Stomach (tissue), 9 donors: ENCODE results near the gene TOMM34. TPM values are rescaled to one million over a fixed set of nuclear protein-coding genes. Genes with fewer than 3 reads are reported as not detected.

ENCODE experiments used
- DNase-seq, 2 donors: peaks; one replicate each; pipeline versions ENCODE4 v3.0.0 to v3.0.0-alpha.2; 2013 to 2019
- H3K27ac ChIP-seq, 5 donors: fragments of 200-600 bp in 4 of 5; sonication (generic) in 4 of 5; one replicate each; pipeline ENCODE4 v1.5.1; 2013 to 2019; ENCODE audit warnings: mild to moderate bottlenecking in 1 of 5, moderate library complexity in 1 of 5
- H3K27me3 ChIP-seq, 3 donors: fragments of 200-600 bp; sonication (generic); one replicate each; pipeline ENCODE4 v1.5.1; 2017 to 2019; ENCODE audit warnings: mixed run types in 1 of 3
- H3K36me3 ChIP-seq, 4 donors: fragments of 200-600 bp; sonication (generic); 1 replicate in 3 of 4; 2 replicates in 1 of 4; pipeline ENCODE4 v1.5.1; 2016 to 2019
- H3K4me1 ChIP-seq, 4 donors: fragments of 200-600 bp; sonication (generic); one replicate each; pipeline ENCODE4 v1.5.1; 2016 to 2019
- H3K4me3 ChIP-seq, 4 donors: fragments of 200-600 bp; sonication (generic) in 3 of 4; one replicate each; pipeline ENCODE4 v1.5.1; 2016 to 2019; ENCODE audit warnings: mild to moderate bottlenecking in 1 of 4
- H3K9me3 ChIP-seq, 4 donors: fragments of 200-600 bp; sonication (generic); one replicate each; pipeline ENCODE4 v1.5.1; 2016 to 2019
- CTCF ChIP-seq, 7 experiments: fragments of 450-650 bp in 4 of 7; fragments of 200-600 bp in 3 of 7; sonication (generic) in 3 of 7; IDR thresholded peaks; one replicate each; pipeline ENCODE4 v1.5.1; 2016 to 2019; ENCODE audit warnings: antibody characterized with exemption in 7 of 7, control low read depth in 2 of 7, mild to moderate bottlenecking in 1 of 7
- EP300 ChIP-seq: sonication (generic); formaldehyde crosslinking; IDR thresholded peaks from one replicate; pipeline ENCODE4 v1.6.1; 2017; ENCODE audit warnings: antibody characterized with exemption
- POLR2A ChIP-seq, 4 donors: fragments of 450-650 bp; IDR thresholded peaks; one replicate each; pipeline ENCODE4 v1.6.1; 2016; ENCODE audit warnings: antibody characterized with exemption in 4 of 4, control low read depth in 2 of 4, mild to moderate bottlenecking in 1 of 4, moderate library complexity in 1 of 4
- POLR2AphosphoS5 ChIP-seq, 3 donors: sonication (generic); formaldehyde crosslinking; IDR thresholded peaks; one replicate each; pipeline ENCODE4 v1.6.1; 2016; ENCODE audit warnings: antibody characterized with exemption in 3 of 3
- WGBS, 5 donors: extraction: QIAGEN DNeasy Blood & Tissue Kit in 3 of 5; methylation state at CpG; one replicate each; pipeline versions ENCODE4 v1.1.5 to v1.1.7; 2013 to 2018; 5-methylcytosine and 5-hydroxymethylcytosine counted together
- intact Hi-C: fragments of 100-400 bp; cut with DNase I; formaldehyde crosslinking; loops from one replicate; pipeline ENCODE4 v1.15.1; 2023; ENCODE audit warnings: low total_unique reads
- polyA plus RNA-seq, 3 donors: library from polyadenylated mRNA; stranded (reverse); fragments of 200-250 nt; gene quantifications; one replicate each; pipeline ENCODE4 v1.2.3, GENCODE V29; 2013
- total RNA-seq, 5 donors: library from RNA; depleted of rRNA; stranded (reverse); fragments of >200 nt; gene quantifications; one replicate each; pipeline versions ENCODE4 v1.1.0 to v1.2.3, GENCODE V29; 2014 to 2016
- donor health status: healthy with polysubstance abuse.
- donor health status: Bipolar disorder and iron deficiency.
- donor health status: healthy.

The TOMM34 gene
- total and polyA plus RNA-seq, 8 donors: 1.7 to 15.7 (median 9.7) TPM

- intact Hi-C loops: no loop called here
Observed at GRCh38 chr20:44909872-44910689, 50.1 kb downstream of the TOMM34 start, which contains the start of gene PABPC1L. Gene PABPC1L, plus strand, starts transcription at chr20:44910060. Its CDS starts 84 bp downstream, at chr20:44910144.

GRCh38 chr20:44908987-44909871 lies 51.0 kb downstream of the TOMM34 start:
- peaks cover 29 to 59% (median 56%) of the 10 kb centered on the region in 4 donors for H3K36me3 ChIP-seq
- H3K4me3 ChIP-seq: peak overlapping the region; percentile 59 to 84 (median 68)
- DNase-seq: no peak
- H3K27me3 ChIP-seq: no peaks in the 10 kb centered on the region
- H3K4me1 ChIP-seq: peaks cover 5 to 30% (median 23%) of the 10 kb centered on the region in 4 donors
- 25 to 30% (median 28%) methylated on average over 14 of the region's 14 CpGs for WGBS, 5 donors
- H3K9me3 ChIP-seq: no peaks in the 10 kb centered on the region
- H3K27ac ChIP-seq: peak overlapping the region in 3 of 5 donors; percentile 7 to 74 (median 38)
- TF ChIP-seq EP300 (no peak), POLR2AphosphoS5 (IDR thresholded peaks at IDR 0.05) (no peak), CTCF (IDR thresholded peaks at IDR 0.05) (no peak), POLR2A (IDR thresholded peaks at IDR 0.05) (no peak)
- intact Hi-C loops: no loop called here

More at GRCh38 chr20:44909872-44910689, 50.1 kb downstream of the TOMM34 start, which contains the start of gene PABPC1L:
- peak within 1 kb of the TSS; percentile 59 to 84 (median 68) for H3K4me3 ChIP-seq
- 1 to 2% (median 1%) methylated on average over 48 to 61 of the region's 61 CpGs for WGBS, 5 donors
- peak within 1 kb of the TSS in 4 of 5 donors; percentile 3 to 74 (median 22) for H3K27ac ChIP-seq
- H3K36me3 ChIP-seq: peaks cover 21 to 54% (median 48%) of the 10 kb centered on the region in 4 donors
- TF ChIP-seq CTCF (IDR thresholded peaks at IDR 0.05) (no peak), POLR2AphosphoS5 (IDR thresholded peaks at IDR 0.05) (peak in 1 of 3 donors; percentile 51), EP300 (no peak)
- no peaks in the 10 kb centered on the region for H3K9me3 ChIP-seq
- peak; percentile 76 to 91 for DNase-seq
- H3K4me1 ChIP-seq: peaks cover 5 to 30% (median 23%) of the 10 kb centered on the region in 4 donors
- H3K27me3 ChIP-seq: no peaks in the 10 kb centered on the region

GRCh38 chr20:44904377-44904776 lies 55.8 kb downstream of the TOMM34 start:
- Histone ChIP-seq H3K36me3 (peaks cover 45 to 86% (median 79%) of the 10 kb centered on the region in 4 donors), H3K27me3 (no peaks in the 10 kb centered on the region), H3K4me1 (peaks cover 3 to 32% (median 14%) of the 10 kb centered on the region in 4 donors), H3K4me3 (no peak overlapping the region), H3K27ac (no peak overlapping the region), H3K9me3 (no peaks in the 10 kb centered on the region)
- TF ChIP-seq POLR2AphosphoS5 (IDR thresholded peaks at IDR 0.05) (no peak), CTCF (IDR thresholded peaks at IDR 0.05) (no peak), POLR2A (IDR thresholded peaks at IDR 0.05) (no peak), EP300 (no peak)
- 47 to 64% (median 52%) methylated on average over 5 of the region's 5 CpGs for WGBS, 5 donors
- intact Hi-C loops: no loop called here
- no peak for DNase-seq

GRCh38 chr20:44901974-44902373 lies 58.2 kb downstream of the TOMM34 start:
- no peak for DNase-seq
- WGBS, 5 donors: 76 to 91% (median 85%) methylated on average over 2 of the region's 2 CpGs
- H3K36me3 ChIP-seq: peaks cover 37 to 68% (median 60%) of the 10 kb centered on the region in 4 donors
- H3K27me3 ChIP-seq: no peaks in the 10 kb centered on the region
- TF ChIP-seq POLR2A (IDR thresholded peaks at IDR 0.05) (no peak), CTCF (IDR thresholded peaks at IDR 0.05) (no peak), EP300 (no peak), POLR2AphosphoS5 (IDR thresholded peaks at IDR 0.05) (no peak)
- H3K4me1 ChIP-seq: peaks cover 3 to 48% (median 26%) of the 10 kb centered on the region in 4 donors
- no peaks in the 10 kb centered on the region for H3K9me3 ChIP-seq
- no peak overlapping the region for H3K27ac ChIP-seq
- no peak overlapping the region for H3K4me3 ChIP-seq
- intact Hi-C loops: no loop called here
